GM10248 (cell line): Measurements from ENCODE around the gene CEP131.

Source experiments
- CTCF ChIA-PET: fragments of 300-600 bp; sonication (Branson Sonifier 250); formaldehyde crosslinking; extraction: SDS; loops from one replicate; lab custom pipeline; 2021; ENCODE audit warnings: antibody characterized with exemption; lab: Yijun Ruan, JAX
- POLR2A ChIA-PET: fragments of 350-650 bp; sonication (Branson Sonifier 250); formaldehyde crosslinking; extraction: SDS; loops from one replicate; lab custom pipeline; 2020; ENCODE audit warnings: antibody characterized with exemption; lab: Yijun Ruan, JAX
- DNase-seq: peaks from one replicate; pipeline ENCODE4 v3.0.0; 2012; ENCODE audit errors: extremely low spot score
- CTCF ChIP-seq: IDR thresholded peaks from 2 replicates; pipeline ENCODE4 v1.5.1; 2012; ENCODE audit warnings: mild to moderate bottlenecking, low read depth; ENCODE audit errors: extremely low read depth, missing control alignments, control extremely low read depth

Gene CEP131

DNA sequence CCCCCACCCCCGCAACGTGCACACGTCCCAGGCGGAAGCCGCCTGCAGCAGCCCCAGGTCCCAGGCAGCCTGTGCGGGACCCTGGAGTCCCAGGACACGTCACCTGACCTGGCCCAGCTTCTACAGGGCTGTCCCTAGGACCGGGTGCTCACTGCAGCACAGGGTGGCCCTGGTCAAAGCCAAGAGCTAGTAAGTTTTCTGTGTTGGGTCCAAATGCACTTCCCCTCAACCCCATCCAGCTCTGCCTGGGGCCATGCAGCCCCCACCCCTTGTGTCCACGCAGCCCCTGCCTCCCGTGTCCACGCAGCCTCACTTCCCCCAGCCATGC lies 79.6 kb downstream of the CEP131 start:
- no peak for TF ChIP-seq CTCF
- POLR2A ChIA-PET: no interaction called here
- CTCF ChIA-PET: interaction anchor here (0.6 to 4.2 kb wide), 18 partner anchors 10 to 341 kb away, joined by 3 to 39 read pairs (median 4); partner anchors contain the start of genes CEP131, NDUFAF8 and TEPSIN
- no peak for DNase-seq

DNA sequence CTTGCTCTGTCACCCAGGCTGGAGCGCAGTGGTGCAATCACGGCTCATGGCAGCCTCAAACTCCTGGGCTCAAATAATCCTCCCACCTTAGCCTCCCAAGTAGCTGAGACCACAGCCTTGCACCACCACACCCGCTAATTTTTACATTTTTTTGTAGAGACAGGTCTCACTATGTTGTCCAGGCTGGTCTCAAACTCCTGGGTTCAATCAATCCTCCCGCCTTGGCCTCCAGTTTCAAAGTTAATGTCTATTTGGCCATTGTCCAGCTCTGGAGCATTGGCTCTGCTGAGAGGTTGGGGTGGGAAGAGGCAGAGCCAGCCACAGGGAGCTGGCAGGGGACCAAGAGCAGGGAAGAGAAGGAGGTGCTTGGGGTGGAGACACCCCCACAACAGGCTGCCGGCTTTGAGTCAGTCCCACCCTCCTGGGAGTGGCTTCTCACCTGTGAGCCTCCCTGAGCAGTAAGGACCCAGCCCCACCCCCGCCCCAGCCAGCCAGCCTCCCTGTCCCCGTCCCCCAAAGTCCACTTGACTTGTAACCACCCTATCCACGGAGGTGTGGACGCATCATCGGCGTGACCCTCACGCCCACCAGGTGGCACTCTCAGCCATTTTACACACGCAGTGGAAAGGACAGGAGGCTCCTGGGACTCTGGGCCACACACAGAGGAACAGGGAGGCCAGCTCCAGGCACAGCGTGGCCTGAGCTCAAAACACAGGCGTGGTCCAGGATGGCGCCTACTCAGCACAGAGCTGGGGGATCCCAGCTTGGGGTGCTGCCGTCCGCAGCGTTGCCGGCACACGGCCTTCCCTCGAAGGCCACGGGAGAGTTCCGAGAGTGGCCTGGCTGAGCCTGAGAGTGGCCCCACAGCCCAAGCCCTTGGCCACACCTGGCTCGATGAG lies 80.2 kb downstream of the CEP131 start:
- DNase-seq: peak; percentile 83
- ChIA-PET POLR2A (no interaction called here), CTCF (interaction anchor here (0.8 to 4.2 kb wide), 21 partner anchors 9 to 342 kb away, joined by 3 to 39 read pairs (median 4); partner anchors contain the start of genes CEP131, NDUFAF8 and TEPSIN)
- peak; percentile 76 for TF ChIP-seq CTCF

GRCh38 chr17:81140695-81141094 lies 82.1 kb downstream of the CEP131 start:
- no peak for DNase-seq
- ChIA-PET POLR2A (interaction anchor here (0.6 kb wide), 1 partner anchor 36 kb away, joined by 6 read pairs; no protein-coding TSS in a partner anchor), CTCF (interaction anchor here (1.7 to 3.8 kb wide), 2 partner anchors 89 to 344 kb away, joined by 6 to 14 read pairs; no protein-coding TSS in a partner anchor)
- TF ChIP-seq CTCF: no peak

GRCh38 chr17:81140018-81140417 lies 82.7 kb downstream of the CEP131 start:
- ChIA-PET CTCF (interaction anchor here (1.7 to 3.8 kb wide), 2 partner anchors 90 to 345 kb away, joined by 6 to 14 read pairs; no protein-coding TSS in a partner anchor), POLR2A (interaction anchor here (0.6 kb wide), 1 partner anchor 37 kb away, joined by 6 read pairs; no protein-coding TSS in a partner anchor)
- no peak for DNase-seq
- TF ChIP-seq CTCF: no peak
